ENCODE results near the gene PIAS1. TPM values are rescaled to one million over a fixed set of nuclear protein-coding genes. Genes with fewer than 3 reads are reported as not detected.
A peak's percentile ranks its signal among the peaks of the same experiment; 100 is the strongest.
"Not testable (repeated sequence)": the region's sequence is repeated elsewhere in the genome, so short reads cannot be mapped to it uniquely, and the experiment has no call there.

The PIAS1 gene
- total RNA-seq, 1 donor from 2014 or later = 37.3 TPM

GRCh38 chr15:68202994-68203393 is 148.9 kb downstream of the PIAS1 start:
- DNase-seq (ENCODE audit: low spot score) = not testable (repeated sequence)

DNA sequence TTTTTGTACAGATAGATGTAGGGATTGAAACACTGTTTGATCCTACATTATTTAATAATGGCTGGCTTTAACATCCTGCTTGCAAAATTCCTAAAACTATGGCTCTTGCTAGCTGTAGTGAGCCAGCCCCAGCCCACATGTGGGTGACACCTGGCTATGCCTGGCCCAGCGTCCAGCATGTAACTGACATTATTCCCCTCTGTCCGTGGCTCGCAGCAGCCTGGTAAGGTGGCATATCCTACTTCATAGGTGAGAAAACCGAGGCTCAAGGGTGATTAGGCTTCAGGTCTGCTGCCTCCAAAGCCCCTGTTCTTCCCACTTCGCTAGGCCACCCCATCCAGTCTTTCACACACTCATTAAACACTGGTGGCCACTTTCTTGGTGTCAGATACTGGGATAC is 149.4 kb downstream of the PIAS1 start:
- DNase-seq (ENCODE audit: low spot score) = no peak

DNA sequence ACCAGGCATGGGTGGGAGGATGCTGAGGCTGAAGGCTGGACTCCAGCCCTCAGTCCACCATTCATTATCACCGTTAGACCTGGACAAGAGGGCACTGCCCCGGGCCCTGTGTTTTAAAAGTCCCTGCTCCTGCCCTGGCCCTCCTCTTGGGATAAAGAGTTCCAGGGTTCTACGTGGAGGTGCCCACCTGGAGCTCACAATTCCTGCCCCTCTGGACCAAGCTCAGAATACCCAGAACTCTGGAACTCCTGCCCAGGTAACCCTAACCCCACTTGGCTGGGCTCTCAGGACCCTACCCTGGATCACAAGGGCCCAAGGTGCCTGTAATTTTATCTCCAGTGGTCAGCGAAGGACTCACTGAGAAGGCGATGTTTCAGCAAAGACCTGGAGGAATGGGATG is 149.8 kb downstream of the PIAS1 start:
- no peak for DNase-seq (ENCODE audit: low spot score)

- DNase-seq (ENCODE audit: low spot score) = no peak
Measured at GRCh38 chr15:68204361-68204760, 150.2 kb downstream of the PIAS1 start.

GRCh38 chr15:68204776-68205557 is 150.9 kb downstream of the PIAS1 start, which contains the start of gene CALML4:
Gene CALML4 (minus strand): TSS chr15:68205332. CDS start chr15:68205247, 85 bp downstream.
- no peak for DNase-seq (ENCODE audit: low spot score)

- DNase-seq (ENCODE audit: low spot score) = no peak
Measured at GRCh38 chr15:68205558-68205944, 151.4 kb downstream of the PIAS1 start.

DNA sequence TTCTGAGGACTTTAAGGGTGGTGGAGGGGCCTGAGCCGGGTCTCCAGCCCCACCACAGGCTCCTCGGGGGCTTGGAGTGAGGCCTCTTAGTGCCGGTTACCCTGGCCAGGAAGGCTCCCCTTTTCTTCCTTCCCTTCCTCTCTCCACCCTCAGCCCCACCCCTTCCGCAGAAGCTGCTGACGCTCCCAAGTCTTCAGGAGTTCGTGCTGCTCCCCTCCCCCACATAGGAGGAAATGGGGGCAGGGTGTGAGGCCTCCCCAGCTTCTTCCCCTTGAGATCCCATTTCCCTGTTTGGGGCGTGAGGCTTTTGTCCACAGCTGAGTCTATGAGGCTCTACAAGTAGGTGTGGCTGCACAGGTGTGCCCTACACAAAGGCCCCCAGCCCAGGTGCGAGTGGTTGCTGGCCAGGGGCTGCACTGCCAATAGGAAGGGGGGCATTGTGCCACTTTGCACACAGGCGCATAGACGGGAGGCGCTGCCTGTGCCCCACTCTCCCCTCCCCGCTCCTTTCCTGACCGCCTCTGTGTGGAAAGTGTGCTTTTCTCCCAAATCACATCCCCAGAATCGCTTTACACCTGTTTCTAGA is 151.9 kb downstream of the PIAS1 start:
- DNase-seq (ENCODE audit: low spot score) = no peak

DNA sequence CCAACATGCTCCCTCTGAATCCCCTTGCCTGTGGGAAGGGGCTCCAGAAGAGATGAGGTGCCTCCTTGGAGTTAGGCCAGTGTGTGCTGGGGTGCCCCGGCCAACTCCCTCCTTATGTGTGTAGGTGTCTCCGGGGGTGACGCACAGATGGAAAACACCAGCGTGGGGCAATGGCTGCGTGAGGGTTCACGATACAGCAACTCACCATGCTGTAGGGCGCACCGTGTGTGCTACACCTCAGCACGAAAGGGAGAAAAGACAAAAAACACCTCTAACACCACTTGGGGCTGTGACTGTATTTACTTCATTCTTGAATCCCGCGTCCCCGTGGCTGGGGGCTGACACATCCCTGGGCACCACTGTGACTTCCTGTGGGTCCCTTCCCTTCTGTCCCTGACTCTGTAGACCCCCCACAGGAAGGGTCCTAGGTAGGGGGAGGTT is 152.6 kb downstream of the PIAS1 start:
- DNase-seq (ENCODE audit: low spot score) = peak; percentile 71

DNA sequence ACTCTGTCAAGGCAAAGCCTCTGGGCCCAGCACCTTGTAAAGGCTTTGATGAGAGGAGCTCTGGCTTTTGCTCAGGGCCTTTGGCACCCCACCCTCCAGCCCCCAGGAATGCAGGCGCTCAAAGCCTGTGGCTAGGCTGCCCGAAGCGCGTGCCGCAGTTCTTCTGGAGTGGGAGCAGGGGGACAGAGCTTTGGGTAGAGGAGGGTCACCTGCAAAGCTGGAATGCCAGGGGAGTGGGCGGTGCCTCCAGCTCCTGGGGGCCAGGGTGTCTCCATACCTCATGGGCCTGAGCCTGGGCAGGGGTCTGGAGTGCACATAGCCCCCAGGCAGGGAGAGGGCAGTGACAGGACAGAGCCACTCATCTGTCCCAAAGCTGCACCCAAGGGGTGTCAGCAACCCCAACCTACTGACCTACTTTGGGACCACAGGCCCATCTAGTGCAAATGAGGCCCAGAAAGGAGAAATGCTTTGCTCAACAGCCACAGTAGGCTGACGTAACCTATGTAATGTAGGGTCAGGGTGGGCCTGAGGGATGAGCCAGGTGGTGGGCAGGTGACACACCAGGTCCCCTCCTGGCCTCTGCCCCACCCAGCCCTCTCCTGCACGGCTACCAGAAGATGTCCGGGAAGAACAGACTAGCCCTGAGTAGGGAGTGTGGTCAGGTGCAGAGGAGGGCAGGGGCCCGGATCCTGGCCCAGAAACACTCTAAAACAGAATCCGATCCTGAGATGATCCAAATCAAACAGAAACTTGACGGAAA is 153.2 kb downstream of the PIAS1 start:
- peak; percentile 79 for DNase-seq (ENCODE audit: low spot score)

DNA sequence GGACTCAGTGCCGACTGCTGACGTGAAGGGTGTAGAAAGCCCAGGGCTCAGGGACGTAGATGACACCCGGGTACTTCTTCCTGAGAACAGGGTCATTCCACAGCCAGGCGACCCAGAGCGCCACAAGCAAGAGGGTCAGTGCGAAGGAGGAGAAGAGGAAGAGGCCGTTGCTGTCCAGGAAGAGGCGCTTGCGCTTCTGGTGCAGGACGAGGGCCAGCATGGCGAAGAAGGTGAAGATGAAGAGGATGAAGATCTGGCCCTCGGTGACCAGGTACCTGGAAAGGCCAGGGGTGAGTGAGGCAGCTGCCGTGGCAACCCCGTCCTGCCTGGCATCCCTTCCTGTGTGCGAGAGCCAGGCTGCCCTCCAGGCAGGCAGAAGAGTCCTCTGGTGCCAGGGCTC is 154.0 kb downstream of the PIAS1 start:
- DNase-seq (ENCODE audit: low spot score) = peak; percentile 78

GRCh38 chr15:68208636-68209240 is 154.6 kb downstream of the PIAS1 start:
- peak; percentile 79 for DNase-seq (ENCODE audit: low spot score)

DNA sequence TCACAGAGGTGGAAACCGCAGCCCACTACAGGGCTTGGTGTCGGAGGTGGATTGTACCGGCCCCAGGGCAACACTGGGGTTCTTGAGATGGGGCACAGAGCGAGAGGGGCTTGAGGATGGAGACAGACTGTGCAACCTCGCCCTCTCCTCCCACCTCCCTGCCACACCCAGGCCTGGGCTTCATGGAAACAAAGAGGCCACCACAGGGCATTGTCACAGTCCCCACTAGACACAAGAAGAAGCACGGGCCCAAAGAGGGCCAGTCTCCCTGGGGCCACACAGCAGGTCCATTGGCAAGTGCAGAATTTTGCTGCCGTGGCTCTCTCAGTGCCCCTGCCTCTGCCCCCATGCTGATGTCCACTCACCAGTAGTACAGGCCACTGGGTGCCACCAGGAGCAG is 155.2 kb downstream of the PIAS1 start:
- DNase-seq (ENCODE audit: low spot score) = peak; percentile 72

- DNase-seq (ENCODE audit: low spot score) = no peak
Measured at GRCh38 chr15:68209735-68210408, 155.8 kb downstream of the PIAS1 start.

- DNase-seq (ENCODE audit: low spot score) = no peak
Measured at GRCh38 chr15:68210409-68210756, 156.3 kb downstream of the PIAS1 start.

DNA sequence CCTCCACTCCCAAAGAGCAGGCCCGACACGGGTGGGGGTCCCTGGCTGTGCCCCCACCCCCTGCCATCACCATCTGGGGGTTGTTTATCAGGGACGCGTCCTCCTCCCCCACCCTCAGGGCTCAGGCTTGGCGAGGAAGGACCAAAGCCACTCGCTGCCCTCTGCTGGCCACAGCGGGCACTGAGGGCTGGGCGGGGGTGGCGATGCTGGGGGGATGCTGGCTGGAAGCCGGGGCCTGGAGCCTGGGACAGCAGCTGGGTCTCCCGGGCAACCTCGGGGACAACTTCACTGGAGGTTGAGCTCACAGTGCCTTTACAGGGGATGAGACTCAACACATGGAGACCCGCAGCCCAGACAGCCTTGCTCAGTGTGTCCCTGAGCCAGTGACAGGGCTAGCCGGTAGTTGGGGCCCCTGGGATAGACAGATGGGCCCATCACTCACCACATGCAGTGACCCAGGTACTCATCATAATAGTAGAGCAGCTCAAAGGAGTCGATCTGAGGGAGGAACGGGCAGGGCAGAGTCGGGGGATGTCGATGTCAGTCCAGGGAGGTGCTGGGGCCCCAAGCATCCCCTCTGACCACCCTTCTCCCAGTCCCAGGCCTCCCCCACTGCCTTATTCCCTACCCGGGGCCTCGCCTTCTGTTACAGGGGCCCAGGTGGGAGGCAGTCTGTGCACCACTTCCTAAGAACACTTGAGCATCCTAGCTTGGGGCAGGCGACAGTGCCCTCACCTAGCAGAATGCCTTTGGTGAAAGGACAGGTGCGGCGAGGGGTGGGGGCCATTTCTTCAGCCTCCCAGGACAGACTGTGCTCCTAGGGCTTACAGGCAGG is 156.9 kb downstream of the PIAS1 start:
- DNase-seq (ENCODE audit: low spot score) = peak; percentile 91

DNA sequence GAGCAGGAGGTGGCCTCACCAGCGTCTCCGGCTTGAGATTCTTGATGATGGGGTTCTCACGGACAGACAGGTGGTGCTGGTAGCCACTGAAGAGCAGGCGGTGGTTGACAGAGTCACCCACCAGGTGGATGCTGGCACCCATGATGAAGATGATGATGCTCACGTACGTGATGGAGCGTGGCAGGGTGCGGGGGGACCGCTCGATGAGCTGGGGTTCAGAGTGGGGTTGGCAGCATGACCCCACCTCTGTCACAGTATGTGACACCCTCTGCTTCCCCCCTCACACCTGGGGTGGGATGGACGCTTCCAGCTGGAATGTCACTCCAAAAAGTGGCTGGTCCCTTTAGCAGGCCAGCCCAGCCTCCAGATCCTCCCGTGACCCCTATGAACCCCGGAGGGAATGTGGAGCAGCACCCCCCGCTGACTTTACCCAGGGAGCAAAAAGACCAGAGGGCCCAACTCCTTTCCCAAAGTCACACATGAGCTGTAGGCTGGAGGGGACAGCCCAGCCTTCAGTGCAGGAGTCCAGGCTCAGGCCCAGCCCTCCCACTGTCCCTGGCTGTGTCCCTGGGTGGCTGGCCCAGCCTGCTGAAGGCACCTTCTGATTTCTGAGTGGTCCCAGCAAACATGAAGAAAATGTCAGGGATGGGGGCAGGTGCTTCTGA is 157.7 kb downstream of the PIAS1 start:
- peak; percentile 81 for DNase-seq (ENCODE audit: low spot score)

- not testable (repeated sequence) for DNase-seq (ENCODE audit: low spot score)
Measured at GRCh38 chr15:68213491-68213845, 159.4 kb downstream of the PIAS1 start.

DNA sequence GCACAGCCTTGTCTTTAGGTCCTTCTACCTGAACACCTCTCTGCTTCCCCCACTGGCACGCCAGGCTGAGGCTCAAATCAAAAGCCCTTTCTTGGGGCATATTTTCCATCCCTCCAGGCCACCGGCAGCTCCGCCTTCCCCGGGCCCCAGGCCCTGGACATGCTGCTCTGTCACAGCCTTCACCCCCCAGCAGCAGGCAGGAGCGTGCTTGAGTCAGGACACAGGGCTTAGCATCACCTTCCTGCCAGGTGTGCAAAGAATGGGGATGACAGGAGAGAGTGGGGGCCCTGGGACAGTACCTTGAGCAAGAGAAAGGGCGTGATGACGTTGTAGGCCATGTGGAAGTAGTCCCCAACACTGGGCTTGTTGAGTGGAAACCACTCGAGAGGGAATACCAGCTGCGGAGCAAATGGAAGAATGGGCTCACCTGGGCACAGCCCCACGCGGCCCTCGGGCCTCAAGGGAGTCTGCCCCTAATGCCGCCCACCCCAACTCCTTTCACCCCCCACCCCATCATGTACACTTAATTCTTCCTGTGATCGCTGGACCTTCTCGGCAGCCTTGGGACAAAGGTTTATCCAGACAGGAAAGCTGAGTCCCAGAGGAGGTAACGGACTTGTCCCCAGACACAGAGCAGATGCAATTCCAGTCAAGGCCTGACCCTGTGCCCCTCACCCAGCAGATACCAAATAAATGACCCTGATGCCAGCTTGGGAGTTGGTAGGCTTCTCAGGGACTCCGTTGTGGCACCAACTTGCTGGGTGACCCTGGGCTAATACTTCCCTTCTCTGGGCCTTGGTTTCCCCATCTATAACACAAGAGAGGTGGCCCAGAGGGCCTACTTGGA is 160.1 kb downstream of the PIAS1 start:
- peak; percentile 86 for DNase-seq (ENCODE audit: low spot score)

GRCh38 chr15:68214838-68215254 is 160.7 kb downstream of the PIAS1 start:
- DNase-seq (ENCODE audit: low spot score) = no peak

All from mesenteric fat pad (tissue), 1 donor.